GM21529 (cell line): Measurements from ENCODE around the gene FGF3.

Experiments used
- ATAC-seq: cut with Tn5 transposase; IDR thresholded peaks from one replicate; pipeline ENCODE4 v1.9.1; 2021; ENCODE audit not compliant: unreplicated experiment

Gene FGF3

GRCh38 chr11:69804769-69805508 is 14.3 kb downstream of the FGF3 start:
- ATAC-seq, result no peak

DNA sequence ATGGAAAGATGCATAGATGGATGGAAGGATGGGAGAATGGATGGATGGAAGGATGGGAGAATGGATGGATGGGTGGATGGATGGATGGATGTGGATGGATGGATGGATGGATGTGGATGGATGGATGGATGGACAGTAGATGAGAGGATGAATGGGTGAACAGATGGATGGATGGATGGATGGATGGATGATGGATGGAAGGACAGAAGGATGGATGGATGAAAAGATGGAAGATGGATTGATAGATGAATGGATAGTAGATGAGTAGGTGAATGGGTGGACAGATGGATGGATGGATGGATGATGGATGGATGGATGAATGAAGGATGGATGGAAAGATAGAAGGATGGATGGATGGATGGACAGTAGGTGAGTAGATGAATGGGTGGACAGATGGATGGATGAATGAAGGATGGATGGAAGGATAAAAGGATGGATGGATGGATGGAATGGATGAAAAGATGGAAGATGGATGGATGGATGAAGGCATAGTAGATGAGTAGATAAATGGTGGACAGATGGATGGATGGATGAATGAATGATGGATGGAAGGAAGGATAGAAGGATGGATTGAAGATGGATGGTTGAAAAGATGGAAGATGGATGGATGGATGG is 15.5 kb downstream of the FGF3 start:
- ATAC-seq, result no peak

- ATAC-seq, result no peak
These were observed 16.2 kb downstream of the FGF3 start for GRCh38 chr11:69803022-69803421.

GRCh38 chr11:69802590-69802989 is 16.6 kb downstream of the FGF3 start:
- no peak for ATAC-seq

DNA sequence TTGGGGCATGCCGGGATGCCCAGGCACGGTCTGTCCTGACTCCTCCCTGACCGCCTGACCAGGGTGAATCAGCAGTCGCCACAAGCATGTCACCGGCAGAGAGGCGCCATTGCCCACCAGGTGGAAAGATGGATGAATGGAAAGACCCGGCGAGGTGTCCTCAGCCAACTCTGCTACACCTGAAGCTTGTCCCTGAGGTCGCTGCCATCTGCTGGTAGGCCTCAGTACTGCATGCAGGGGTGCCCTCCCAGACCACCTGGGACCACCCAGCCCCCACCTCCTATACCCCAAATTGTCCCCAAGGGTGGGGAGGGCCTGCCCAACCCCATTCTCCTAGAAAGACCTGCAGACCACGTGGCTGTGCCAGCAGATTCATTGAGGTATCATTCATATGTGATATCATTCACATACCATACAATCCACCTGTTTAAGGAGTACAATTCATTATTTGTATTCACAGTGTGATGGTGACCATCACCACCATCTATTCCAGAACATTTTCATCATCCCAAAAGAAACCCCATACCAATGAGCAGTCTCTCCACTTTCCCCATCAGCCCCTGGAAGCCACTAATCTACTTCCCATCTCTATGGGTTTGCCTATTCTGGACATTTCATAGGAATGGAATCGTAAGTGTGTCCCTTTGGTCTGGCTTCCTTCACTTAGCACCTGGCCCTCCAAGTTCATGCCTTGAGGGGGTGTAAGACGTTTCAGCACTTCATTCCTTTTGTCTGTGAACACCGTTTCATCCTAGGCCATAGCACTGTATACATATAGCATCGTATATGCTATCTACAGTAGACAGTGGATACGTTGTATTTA is 17.5 kb downstream of the FGF3 start:
- no peak for ATAC-seq

- no peak for ATAC-seq
These were observed 18.9 kb downstream of the FGF3 start for GRCh38 chr11:69800278-69800677.

DNA sequence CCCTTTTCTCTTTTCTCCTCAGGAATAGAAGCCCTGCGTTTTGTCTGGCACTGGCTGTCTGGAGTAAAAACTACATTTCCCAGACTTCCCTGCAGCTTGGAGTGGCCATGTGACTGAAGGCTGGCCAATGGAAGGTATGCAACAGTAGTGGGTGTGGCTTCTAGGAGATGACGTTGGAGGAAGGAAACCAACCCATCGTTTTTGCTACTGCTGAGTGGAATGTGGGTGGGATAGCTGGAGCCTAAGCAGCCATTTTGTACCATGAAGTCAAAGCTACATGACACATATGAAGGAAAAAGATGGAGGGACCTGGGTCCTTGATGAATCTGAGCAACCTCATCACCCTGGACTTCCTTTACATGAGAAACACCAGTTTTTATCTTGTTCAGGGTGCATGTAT is 19.6 kb downstream of the FGF3 start:
- ATAC-seq, result no peak

- no peak for ATAC-seq
These were observed 20.1 kb downstream of the FGF3 start for GRCh38 chr11:69799097-69799496.

GRCh38 chr11:69797737-69798528 is 21.3 kb downstream of the FGF3 start:
- no peak for ATAC-seq

DNA sequence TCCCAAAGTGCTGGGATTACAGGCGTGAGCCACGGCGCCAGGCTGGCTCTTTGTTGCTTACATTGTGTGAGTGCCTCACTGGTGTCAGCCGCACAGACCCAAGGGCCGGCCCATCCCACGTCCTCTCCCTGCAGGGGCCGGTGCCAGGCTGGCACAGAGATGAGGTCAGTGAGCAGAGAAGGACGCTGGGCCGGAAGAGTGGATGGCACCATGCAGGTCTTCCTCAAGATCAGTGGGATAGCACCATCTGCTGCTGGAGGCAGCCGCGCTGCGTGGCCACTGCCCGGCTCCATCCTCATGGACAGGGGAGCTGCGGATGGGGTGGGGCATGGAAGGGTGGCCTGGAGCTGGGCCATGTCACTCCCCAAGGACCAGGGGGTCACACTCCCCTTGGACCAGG is 22.1 kb downstream of the FGF3 start:
- ATAC-seq, result no peak

DNA sequence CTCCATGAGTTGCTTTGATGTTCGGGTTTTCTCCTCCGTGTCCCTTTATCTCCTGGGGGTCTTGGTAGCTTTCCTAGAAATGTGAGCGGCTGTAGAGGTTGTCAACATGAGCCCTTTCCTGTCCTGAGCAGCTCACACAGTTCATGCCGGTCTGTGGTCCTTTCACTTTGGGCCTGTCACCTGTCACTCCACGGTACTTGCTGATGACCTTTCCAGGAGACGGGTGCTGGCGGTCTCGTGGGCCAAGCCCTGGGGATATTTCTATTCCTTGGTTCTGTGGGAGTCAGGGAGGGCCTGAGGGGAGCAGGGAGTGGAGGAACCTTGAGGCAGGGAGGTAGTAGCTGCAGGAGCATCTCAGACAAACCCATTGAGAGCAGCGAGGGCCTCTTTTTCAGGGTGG is 23.2 kb downstream of the FGF3 start:
- ATAC-seq, result no peak

DNA sequence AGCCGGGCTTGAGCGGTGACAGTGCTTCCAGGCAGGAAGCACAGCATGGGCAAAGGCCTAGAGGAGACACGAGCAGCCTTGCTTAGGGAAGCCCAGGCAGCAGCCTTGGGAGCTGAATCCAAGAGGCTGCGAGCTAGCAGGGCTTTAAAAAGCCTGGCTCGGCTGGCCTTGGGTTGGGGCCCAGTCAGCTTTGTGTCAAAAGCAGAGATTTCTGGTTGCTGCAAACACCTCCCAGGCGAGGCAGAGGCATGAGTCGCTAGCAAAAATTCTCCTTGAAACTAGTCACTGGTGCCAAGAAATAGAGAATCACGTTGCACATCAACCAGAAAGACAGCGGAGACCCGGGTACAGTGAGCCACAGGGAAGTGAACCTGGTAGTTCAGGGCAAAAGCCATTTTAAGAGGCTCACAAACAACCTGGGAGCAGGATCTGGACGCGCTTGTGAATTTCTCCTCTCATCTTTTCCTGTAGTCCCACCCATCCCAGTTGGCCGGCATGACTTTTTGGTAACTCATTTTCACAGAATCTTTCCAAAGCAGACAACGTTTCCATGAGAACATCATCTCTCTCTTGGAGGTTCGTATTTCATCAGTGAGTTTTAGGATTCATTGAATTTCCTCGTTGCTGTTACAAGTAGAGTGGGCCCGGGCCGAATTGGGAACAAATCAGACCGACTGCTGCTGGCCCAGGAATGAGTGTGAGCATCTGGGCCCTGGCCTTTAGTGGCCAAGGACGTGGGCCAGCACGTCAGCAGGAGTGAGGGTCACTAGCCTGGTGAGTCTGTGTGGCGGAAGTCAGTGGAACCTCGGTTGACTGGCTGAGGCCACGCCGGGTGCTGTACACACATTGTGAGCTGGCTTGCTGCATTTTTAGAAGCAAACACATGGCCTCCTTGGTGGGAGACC is 27.7 kb downstream of the FGF3 start:
- ATAC-seq, result no peak

- ATAC-seq, result no peak
These were observed 30.3 kb downstream of the FGF3 start for GRCh38 chr11:69788956-69789355.

DNA sequence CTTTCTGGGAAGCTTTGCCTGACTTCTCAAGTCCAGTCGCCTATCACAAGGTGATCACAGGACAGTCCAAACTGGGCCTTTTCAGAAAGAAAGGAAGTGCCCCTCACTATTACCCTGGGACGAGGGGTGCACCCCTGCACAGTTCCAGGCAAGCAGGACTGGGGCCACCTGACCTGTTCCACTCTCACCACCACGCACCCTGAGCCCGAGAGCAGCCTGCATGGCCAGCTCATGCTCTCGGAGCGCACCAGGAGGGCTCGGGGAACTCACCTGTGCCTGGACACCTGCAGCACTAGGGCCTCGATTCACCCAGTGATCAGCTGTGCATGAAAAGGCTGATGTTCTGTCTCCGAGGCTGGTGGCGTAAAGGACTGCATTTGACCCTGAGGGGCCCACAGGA is 31.3 kb downstream of the FGF3 start:
- no peak for ATAC-seq

DNA sequence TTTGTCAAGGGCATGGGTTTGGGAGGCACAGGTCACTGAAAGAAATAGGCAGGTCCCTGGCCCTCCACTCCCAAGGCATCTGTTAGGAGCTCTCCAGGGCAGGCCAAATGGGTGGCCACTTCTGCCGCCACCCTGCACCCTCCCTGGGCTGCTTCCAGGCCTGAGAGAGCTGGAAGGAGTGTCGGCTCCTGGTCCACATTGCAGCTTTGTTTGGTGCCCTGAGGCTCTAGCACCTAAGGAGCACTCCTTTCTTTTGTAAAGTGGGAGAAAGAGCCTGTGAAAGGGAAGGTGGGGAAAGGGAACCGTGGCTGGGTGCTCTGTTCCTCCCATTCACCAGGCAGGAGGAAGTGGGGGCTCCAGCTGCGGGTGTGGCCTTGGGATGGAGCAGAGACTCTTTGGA is 31.8 kb downstream of the FGF3 start:
- ATAC-seq, result no peak

DNA sequence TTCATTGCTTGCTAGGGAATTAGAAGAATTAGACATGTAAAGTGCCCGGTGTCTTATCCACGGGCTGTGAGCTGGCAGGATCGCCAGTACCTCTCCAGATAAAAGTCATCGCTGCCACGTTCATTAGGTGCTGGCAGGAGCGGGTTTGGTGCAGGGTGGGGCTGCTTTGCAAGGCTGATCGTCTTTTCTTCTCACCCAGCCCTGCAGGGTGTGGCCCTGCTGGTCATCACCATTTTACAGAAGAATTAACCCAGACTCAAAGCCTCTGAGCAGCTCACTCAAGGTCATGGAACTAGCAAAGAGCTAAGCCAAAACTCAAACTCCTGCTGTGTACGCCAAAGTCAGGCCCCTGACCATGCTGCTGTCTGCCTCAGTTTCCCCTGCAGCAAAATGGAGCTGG is 38.0 kb downstream of the FGF3 start:
- ATAC-seq, result no peak

DNA sequence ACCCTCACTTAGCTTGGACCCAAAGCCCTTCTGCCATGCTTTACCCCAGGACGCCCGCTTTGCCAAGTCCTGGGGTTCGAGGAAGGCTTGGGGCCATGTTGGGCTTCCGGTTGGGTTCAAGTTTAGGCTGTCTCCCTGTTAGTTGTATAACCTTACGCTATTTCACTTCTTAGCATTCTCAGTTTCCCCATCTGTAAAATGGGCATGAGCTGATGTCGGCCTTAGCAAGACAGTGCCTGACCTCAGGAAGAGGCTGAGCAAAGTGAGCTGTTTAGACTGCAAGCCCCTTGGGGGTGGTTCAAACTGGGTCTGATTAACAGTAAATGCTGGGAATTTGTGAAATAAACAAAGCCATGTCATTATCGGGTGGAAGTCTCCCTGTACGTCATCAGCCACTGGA is 40.8 kb downstream of the FGF3 start:
- no peak for ATAC-seq

DNA sequence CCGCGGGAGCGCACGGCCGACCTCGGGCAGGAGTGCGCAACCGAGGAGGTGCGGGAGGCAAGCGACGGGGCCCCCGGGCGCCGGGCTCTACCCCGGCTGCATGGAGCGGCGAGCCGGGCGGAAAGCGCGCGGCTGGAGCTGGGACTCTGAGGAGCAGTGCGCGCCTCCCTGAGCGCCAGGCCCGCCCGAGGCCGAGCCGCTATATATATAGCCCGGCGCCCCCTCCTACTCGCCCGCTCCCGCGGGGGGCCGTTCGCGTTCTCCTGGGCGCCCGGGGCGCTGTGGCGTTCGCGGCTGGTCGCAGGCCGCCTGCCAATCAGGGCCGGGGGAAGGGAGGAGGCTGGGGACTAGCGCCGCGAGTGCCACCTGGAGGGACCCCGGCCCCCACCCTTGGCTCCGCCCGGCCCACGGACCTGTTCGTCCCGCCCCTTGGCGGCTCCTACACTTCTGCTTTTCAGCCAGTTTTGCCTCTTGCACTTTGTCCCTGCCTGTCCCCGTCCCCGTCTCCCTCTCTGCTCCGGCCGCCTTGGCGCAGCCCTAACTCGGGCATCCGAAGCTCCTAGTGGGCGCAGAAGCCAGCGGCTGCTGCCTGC is 44.0 kb downstream of the FGF3 start, which contains the start of gene FGF4:
Gene FGF4 (minus strand): TSS at position 179 of the 593 bp plus-strand sequence. CDS start 257 bp downstream, outside the sequence.
- no peak for ATAC-seq

- no peak for ATAC-seq
These were observed 44.7 kb downstream of the FGF3 start for GRCh38 chr11:69774354-69775162.
